Trophoblast cell (in vitro differentiated cells and primary cell): ENCODE results near the gene ATL1.
A peak's percentile ranks its signal among the peaks of the same experiment; 100 is the strongest.

Experiments used
- DNase-seq, 2 donors: peaks; one replicate each; pipeline ENCODE4 v3.0.0-alpha.2; 2016
- H2AFZ ChIP-seq: 2 replicates; pipeline ENCODE4 v1.6.1; 2013; ENCODE audit warnings: low read length, moderate library complexity, mild to moderate bottlenecking; ENCODE audit not compliant: insufficient read depth, poor library complexity
- H2AK5ac ChIP-seq: 2 replicates; pipeline ENCODE4 v1.6.1; 2013; ENCODE audit warnings: mild to moderate bottlenecking, low read length
- H2BK120ac ChIP-seq: 2 replicates; pipeline ENCODE4 v1.6.1; 2013; ENCODE audit warnings: low read length, mild to moderate bottlenecking, moderate library complexity; ENCODE audit not compliant: insufficient read depth, poor library complexity
- H2BK12ac ChIP-seq: 2 replicates; pipeline ENCODE4 v1.6.1; 2013; ENCODE audit warnings: mild to moderate bottlenecking, low read length, moderate library complexity
- H2BK5ac ChIP-seq: 2 replicates; pipeline ENCODE4 v1.6.1; 2013; ENCODE audit warnings: low read length, low read depth, moderate library complexity, mild to moderate bottlenecking; ENCODE audit not compliant: poor library complexity
- H3K14ac ChIP-seq: 2 replicates; pipeline ENCODE4 v1.6.1; 2013; ENCODE audit warnings: mild to moderate bottlenecking, low read length
- H3K18ac ChIP-seq: 2 replicates; pipeline ENCODE4 v1.6.1; 2013; ENCODE audit warnings: mild to moderate bottlenecking, low read length
- H3K23ac ChIP-seq: 2 replicates; pipeline ENCODE4 v1.6.1; 2013; ENCODE audit warnings: low read length
- H3K27ac ChIP-seq: 2 replicates; pipeline ENCODE4 v1.5.1; 2013; ENCODE audit warnings: low read depth, mild to moderate bottlenecking, inconsistent platforms, low read length, moderate library complexity
- H3K27me3 ChIP-seq: 2 replicates; pipeline ENCODE4 v1.6.1; 2013; ENCODE audit warnings: inconsistent platforms, mild to moderate bottlenecking, low read length, moderate library complexity; ENCODE audit not compliant: insufficient read depth
- H3K36me3 ChIP-seq, 2 experiments: 1 replicate in 1 of 2; 2 replicates in 1 of 2; pipeline ENCODE4 v1.6.1; 2013; ENCODE audit warnings: low read length in 2 of 2, mild to moderate bottlenecking in 2 of 2, moderate library complexity in 1 of 2; ENCODE audit not compliant: insufficient read depth in 2 of 2, control insufficient read depth in 1 of 2
- H3K4ac ChIP-seq: 2 replicates; pipeline ENCODE4 v1.6.1; 2013; ENCODE audit warnings: low read depth, mild to moderate bottlenecking, low read length, moderate library complexity
- H3K4me1 ChIP-seq, 2 experiments: 1 replicate in 1 of 2; 2 replicates in 1 of 2; pipeline ENCODE4 v1.6.1; 2013; ENCODE audit warnings: low read length in 2 of 2, mild to moderate bottlenecking in 2 of 2, moderate library complexity in 1 of 2; ENCODE audit not compliant: insufficient read depth in 2 of 2, control insufficient read depth in 1 of 2
- H3K4me2 ChIP-seq: 2 replicates; pipeline ENCODE4 v1.6.1; 2013; ENCODE audit warnings: inconsistent platforms, mild to moderate bottlenecking, low read length, moderate library complexity
- H3K4me3 ChIP-seq: 2 replicates; pipeline ENCODE4 v1.5.1; 2013; ENCODE audit warnings: mild to moderate bottlenecking, low read depth, low read length, inconsistent platforms
- H3K79me1 ChIP-seq: one replicate; pipeline ENCODE4 v1.6.1; 2013; ENCODE audit warnings: low read length
- H3K79me2 ChIP-seq: 2 replicates; pipeline ENCODE4 v1.6.1; 2013; ENCODE audit warnings: low read length, mild to moderate bottlenecking; ENCODE audit not compliant: control insufficient read depth, insufficient read depth, poor library complexity
- H3K9ac ChIP-seq: 2 replicates; pipeline ENCODE4 v1.6.1; 2013; ENCODE audit warnings: mild to moderate bottlenecking, low read length
- H3K9me3 ChIP-seq: 2 replicates; pipeline ENCODE4 v1.6.1; 2013; ENCODE audit warnings: low read depth, mild to moderate bottlenecking, control low read depth, inconsistent platforms, low read length; ENCODE audit not compliant: insufficient read depth
- H4K12ac ChIP-seq: 2 replicates; pipeline ENCODE4 v1.6.1; 2013; ENCODE audit warnings: low read depth, mild to moderate bottlenecking, low read length, moderate library complexity
- H4K8ac ChIP-seq: 2 replicates; pipeline ENCODE4 v1.6.1; 2013; ENCODE audit warnings: low read depth, mild to moderate bottlenecking, low read length, moderate library complexity
- H4K91ac ChIP-seq: one replicate; pipeline ENCODE4 v1.6.1; 2013; ENCODE audit warnings: low read depth, mild to moderate bottlenecking, low read length, moderate library complexity
- WGBS: extraction: QIAGEN DNeasy Blood & Tissue Kit; methylation state at CpG from one replicate; pipeline ENCODE4 v1.1.7; 2013; ENCODE audit warnings: missing lambda C conversion rate; ENCODE audit not compliant: insufficient read length, insufficient coverage; ENCODE audit errors: extremely low coverage; 5-methylcytosine and 5-hydroxymethylcytosine counted together

Gene ATL1

DNA sequence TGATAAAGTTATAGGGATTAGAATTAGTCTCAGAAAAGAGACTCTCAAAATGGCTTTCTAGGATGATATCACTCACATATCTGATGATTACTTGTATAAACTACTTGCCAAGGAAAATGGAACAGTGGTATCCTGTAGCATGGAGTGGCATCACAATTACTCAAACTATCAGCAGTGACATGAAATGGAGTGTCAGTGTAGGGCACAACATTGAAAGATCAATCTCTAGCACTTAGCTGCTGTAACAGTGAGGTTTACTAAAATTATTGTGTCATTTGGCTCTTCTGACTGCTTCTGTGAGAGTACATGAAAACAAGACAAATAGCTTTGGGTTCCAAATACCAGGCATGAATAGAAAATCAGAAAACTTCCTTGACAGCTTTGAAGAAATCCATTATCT, 20.9 kb upstream of the ATL1 start:
- Histone ChIP-seq H3K79me2 (no peaks in the 10 kb centered on the region), H3K4me2 (no peak overlapping the region), H2AK5ac (no peak overlapping the region)

DNA sequence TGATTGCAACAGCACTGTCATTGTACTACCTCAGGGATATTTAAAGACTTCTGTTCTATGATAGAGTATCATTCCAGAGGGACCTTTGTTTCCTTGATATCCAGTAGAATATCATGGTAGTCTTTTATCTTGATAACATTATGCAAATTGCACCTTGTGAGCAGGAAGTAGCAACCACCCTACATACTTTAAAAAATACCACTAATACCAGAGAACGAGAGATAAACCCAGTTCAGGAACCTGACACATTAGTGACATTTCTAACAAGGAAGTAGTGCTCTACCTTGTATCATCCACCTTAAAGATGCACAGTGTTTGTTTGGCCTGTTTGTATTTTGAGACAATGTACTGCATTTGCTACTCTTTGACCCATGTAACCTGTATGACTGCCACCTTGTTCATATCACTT, 18.8 kb upstream of the ATL1 start:
- no peak overlapping the region for H3K23ac ChIP-seq
- no peak overlapping the region for H3K14ac ChIP-seq
- H3K4me1 ChIP-seq = no peaks in the 10 kb centered on the region
- H4K12ac ChIP-seq = no peak overlapping the region
- peak; percentile 36 to 87 for DNase-seq
- H3K27ac ChIP-seq = no peak overlapping the region
- H3K4me2 ChIP-seq = no peak overlapping the region
- H3K9me3 ChIP-seq = peaks cover 6% of the 10 kb centered on the region
- no peak overlapping the region for H2BK5ac ChIP-seq
- H3K79me2 ChIP-seq = no peaks in the 10 kb centered on the region
- no CpG with 5 or more reads among the region's 1 CpG for WGBS
- no peaks in the 10 kb centered on the region for H3K36me3 ChIP-seq
- H2BK120ac ChIP-seq = no peak overlapping the region
- H3K4me3 ChIP-seq = no peak overlapping the region
- H3K9ac ChIP-seq = no peak overlapping the region
- H2AFZ ChIP-seq = no peak overlapping the region
- no peaks in the 10 kb centered on the region for H3K79me1 ChIP-seq
- no peak overlapping the region for H3K18ac ChIP-seq
- H4K8ac ChIP-seq = no peak overlapping the region
- no peak overlapping the region for H4K91ac ChIP-seq
- no peak overlapping the region for H2AK5ac ChIP-seq
- no peak overlapping the region for H3K4ac ChIP-seq
- H3K27me3 ChIP-seq = no peaks in the 10 kb centered on the region
- no peak overlapping the region for H2BK12ac ChIP-seq

More for the DNA sequence above, 20.9 kb upstream of the ATL1 start:
- Histone ChIP-seq H2AFZ (no peak overlapping the region), H3K9ac (no peak overlapping the region), H2BK12ac (no peak overlapping the region), H3K36me3 (no peaks in the 10 kb centered on the region), H4K12ac (no peak overlapping the region), H3K27me3 (no peaks in the 10 kb centered on the region), H3K14ac (no peak overlapping the region), H4K91ac (no peak overlapping the region), H3K4me3 (no peak overlapping the region), H2BK120ac (no peak overlapping the region), H3K4ac (no peak overlapping the region), H3K9me3 (peaks cover 8% of the 10 kb centered on the region), H3K18ac (no peak overlapping the region), H3K23ac (no peak overlapping the region), H4K8ac (no peak overlapping the region), H2BK5ac (no peak overlapping the region), H3K79me1 (no peaks in the 10 kb centered on the region), H3K27ac (no peak overlapping the region), H3K4me1 (no peaks in the 10 kb centered on the region)
- DNase-seq = no peak

DNA sequence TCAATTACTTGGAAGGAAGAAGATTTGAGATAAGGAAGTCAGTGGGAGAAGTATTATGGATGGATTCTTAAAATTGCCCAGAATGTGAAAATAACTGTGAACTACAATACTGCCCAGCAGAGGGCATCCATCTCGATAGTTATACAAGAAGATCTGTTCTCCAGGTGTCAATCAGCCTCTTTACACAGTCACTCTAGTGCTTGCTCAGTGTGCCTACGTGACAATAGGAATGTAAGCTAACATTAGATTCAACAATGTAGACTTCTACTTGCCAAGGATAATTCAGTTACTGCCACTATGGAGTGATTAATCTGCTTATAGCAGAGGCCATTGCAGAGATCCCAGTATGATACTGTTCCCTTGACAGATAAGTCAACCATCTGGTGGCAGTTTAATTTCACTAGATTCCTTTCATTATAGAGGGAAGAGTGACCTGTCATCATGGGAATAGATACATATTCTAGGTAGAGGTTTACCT, 17.0 kb upstream of the ATL1 start:
- Histone ChIP-seq H3K18ac (no peak overlapping the region), H3K4me2 (no peak overlapping the region), H3K4ac (no peak overlapping the region), H2BK120ac (no peak overlapping the region), H3K27ac (no peak overlapping the region), H2AK5ac (no peak overlapping the region), H4K8ac (no peak overlapping the region), H3K4me1 (no peaks in the 10 kb centered on the region), H3K79me2 (no peaks in the 10 kb centered on the region), H4K12ac (no peak overlapping the region), H2BK5ac (no peak overlapping the region), H3K9ac (no peak overlapping the region), H3K23ac (no peak overlapping the region), H3K36me3 (no peaks in the 10 kb centered on the region), H2AFZ (no peak overlapping the region), H3K9me3 (no peaks in the 10 kb centered on the region), H3K27me3 (no peaks in the 10 kb centered on the region), H4K91ac (no peak overlapping the region), H3K14ac (no peak overlapping the region), H2BK12ac (no peak overlapping the region), H3K79me1 (no peaks in the 10 kb centered on the region), H3K4me3 (no peak overlapping the region)
- DNase-seq = peak; percentile 36 to 86
- no CpG with 5 or more reads among the region's 2 CpGs for WGBS

DNA sequence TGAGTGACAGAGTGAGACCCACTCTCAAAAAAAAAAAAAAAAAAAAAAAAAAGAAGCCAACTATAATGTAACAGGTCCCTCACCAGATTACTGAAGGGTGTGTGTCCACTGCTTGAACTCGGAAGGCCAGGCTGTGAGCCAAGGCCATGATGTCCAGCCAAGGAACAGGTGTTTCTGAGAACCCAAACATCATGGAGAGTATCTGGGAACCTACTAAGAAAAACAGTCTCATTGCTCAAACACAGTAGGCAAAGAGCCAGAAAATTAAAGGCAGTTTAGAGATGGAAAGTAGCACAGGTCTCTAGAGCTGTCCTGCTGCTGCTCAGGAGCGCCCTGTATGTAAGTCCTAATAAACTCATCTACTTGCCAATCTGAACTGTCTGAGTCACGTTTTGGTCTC, 15.0 kb upstream of the ATL1 start:
- Histone ChIP-seq H2BK120ac (no peak overlapping the region), H3K4me3 (no peak overlapping the region), H3K36me3 (peaks cover 0 to 2% of the 10 kb centered on the region in 2 experiments), H2BK12ac (no peak overlapping the region), H4K12ac (no peak overlapping the region), H3K79me2 (no peaks in the 10 kb centered on the region), H3K23ac (no peak overlapping the region), H3K4ac (no peak overlapping the region), H4K91ac (no peak overlapping the region), H2BK5ac (no peak overlapping the region), H3K27ac (no peak overlapping the region), H2AFZ (no peak overlapping the region), H4K8ac (no peak overlapping the region), H3K14ac (no peak overlapping the region), H3K18ac (no peak overlapping the region), H3K4me1 (no peaks in the 10 kb centered on the region), H3K9me3 (peaks cover 9% of the 10 kb centered on the region), H3K9ac (no peak overlapping the region), H3K27me3 (no peaks in the 10 kb centered on the region), H3K4me2 (no peak overlapping the region), H2AK5ac (no peak overlapping the region), H3K79me1 (no peaks in the 10 kb centered on the region)
- no CpG with 5 or more reads among the region's 3 CpGs for WGBS
- no peak for DNase-seq
